A549 (cell line): ENCODE results near the gene PIK3CA.

Source experiments
- CBX2 ChIP-seq: fragments of 200-600 bp; sonication (generic); IDR thresholded peaks from 2 replicates; pipeline ENCODE4 v1.6.1; 2016; ENCODE audit warnings: low read depth, mild to moderate bottlenecking, borderline replicate concordance
- FOXS1 ChIP-seq: fragments of 250-450 bp; sonication (Bioruptor Pico); IDR thresholded peaks from 2 replicates; pipeline ENCODE4 v1.5.0; 2020; ENCODE audit warnings: mild to moderate bottlenecking, moderate library complexity
- HOXA7 ChIP-seq: fragments of 250-450 bp; sonication (Bioruptor Pico); IDR thresholded peaks from 2 replicates; pipeline ENCODE4 v1.5.0; 2020; ENCODE audit warnings: mild to moderate bottlenecking, moderate library complexity
- JUN ChIP-seq, 2 experiments: fragments of >200 bp; sonication (Bioruptor Twin); formaldehyde crosslinking; IDR thresholded peaks; 2 replicates in 1 of 2; 3 replicates in 1 of 2; pipeline ENCODE4 v1.6.1; 2016 to 2017
- MAFK ChIP-seq: fragments of 450-650 bp; IDR thresholded peaks from 2 replicates; pipeline ENCODE4 v1.6.1; 2014; ENCODE audit not compliant: partially characterized antibody
- NR3C1 ChIP-seq: fragments of >200 bp; sonication (Bioruptor Twin); formaldehyde crosslinking; IDR thresholded peaks from 3 replicates; pipeline ENCODE4 v1.6.1; 2017
- POLR2A ChIP-seq: IDR thresholded peaks from 2 replicates; pipeline ENCODE4 v1.6.1; 2012; ENCODE audit warnings: mild to moderate bottlenecking, low read length
- RARB ChIP-seq: fragments of 250-450 bp; sonication (Bioruptor Pico); IDR thresholded peaks from 2 replicates; pipeline ENCODE4 v1.8.0; 2021; ENCODE audit warnings: mild to moderate bottlenecking, moderate library complexity
- TF ChIP-seq, protein P1 (sequence below): fragments of >200 bp; sonication (Bioruptor Twin); formaldehyde crosslinking; IDR thresholded peaks from 3 replicates; pipeline ENCODE4 v1.5.1; 2016
- TF ChIP-seq, protein P2 (sequence below): IDR thresholded peaks from 2 replicates; pipeline ENCODE4 v1.6.1; 2012; ENCODE audit warnings: low read depth, borderline replicate concordance

DNA sequence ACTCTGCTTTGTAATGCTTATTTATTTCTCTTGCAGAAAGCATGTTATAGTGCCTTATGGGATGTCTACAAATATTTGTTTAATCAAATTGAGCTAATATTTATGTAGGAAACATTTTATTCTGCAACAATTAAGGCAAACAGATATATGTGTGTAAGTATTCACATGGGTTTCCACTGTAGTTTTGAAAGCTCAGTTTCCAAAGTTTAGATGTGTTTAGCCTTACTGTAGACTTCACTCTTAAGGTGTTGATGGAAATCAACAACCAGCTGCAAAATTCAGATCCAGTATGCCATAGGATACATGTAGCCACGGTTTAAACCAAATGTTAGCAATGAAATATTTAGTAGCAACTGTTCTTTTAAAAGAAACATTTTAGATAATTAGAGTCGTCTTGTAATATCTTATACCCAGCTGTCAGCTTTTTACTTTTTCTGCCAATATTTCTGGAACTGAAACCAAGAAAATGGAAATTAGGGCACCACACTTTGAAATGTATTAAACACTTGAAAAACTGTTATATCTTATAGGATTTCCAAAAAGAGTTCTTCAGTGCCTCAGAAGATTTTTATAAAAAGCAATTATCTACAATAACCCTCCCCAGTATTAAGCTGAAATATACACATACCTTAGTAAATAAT, 18.5 kb downstream of the PIK3CA start:
- no peak for TF ChIP-seq NR3C1
- TF ChIP-seq POLR2A, result no peak
- TF ChIP-seq, protein P1, sequence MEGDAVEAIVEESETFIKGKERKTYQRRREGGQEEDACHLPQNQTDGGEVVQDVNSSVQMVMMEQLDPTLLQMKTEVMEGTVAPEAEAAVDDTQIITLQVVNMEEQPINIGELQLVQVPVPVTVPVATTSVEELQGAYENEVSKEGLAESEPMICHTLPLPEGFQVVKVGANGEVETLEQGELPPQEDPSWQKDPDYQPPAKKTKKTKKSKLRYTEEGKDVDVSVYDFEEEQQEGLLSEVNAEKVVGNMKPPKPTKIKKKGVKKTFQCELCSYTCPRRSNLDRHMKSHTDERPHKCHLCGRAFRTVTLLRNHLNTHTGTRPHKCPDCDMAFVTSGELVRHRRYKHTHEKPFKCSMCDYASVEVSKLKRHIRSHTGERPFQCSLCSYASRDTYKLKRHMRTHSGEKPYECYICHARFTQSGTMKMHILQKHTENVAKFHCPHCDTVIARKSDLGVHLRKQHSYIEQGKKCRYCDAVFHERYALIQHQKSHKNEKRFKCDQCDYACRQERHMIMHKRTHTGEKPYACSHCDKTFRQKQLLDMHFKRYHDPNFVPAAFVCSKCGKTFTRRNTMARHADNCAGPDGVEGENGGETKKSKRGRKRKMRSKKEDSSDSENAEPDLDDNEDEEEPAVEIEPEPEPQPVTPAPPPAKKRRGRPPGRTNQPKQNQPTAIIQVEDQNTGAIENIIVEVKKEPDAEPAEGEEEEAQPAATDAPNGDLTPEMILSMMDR, result no peak
- TF ChIP-seq RARB (CRISPR knock-in tag), result no peak
- TF ChIP-seq JUN (IDR thresholded peaks at IDR 0.05), result no peak
- TF ChIP-seq HOXA7 (CRISPR knock-in tag), result no peak
- TF ChIP-seq, protein P2, sequence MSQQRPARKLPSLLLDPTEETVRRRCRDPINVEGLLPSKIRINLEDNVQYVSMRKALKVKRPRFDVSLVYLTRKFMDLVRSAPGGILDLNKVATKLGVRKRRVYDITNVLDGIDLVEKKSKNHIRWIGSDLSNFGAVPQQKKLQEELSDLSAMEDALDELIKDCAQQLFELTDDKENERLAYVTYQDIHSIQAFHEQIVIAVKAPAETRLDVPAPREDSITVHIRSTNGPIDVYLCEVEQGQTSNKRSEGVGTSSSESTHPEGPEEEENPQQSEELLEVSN, result no peak
- no peak for TF ChIP-seq FOXS1 (CRISPR knock-in tag)
- TF ChIP-seq MAFK, result no peak
- TF ChIP-seq CBX2, result no peak
